Kidney epithelial cell (primary cell): ENCODE results near the gene JCAD. TPM values are rescaled to one million over a fixed set of nuclear protein-coding genes. Genes with fewer than 3 reads are reported as not detected.

Experiments
- DNase-seq: peaks from one replicate; pipeline ENCODE4 v3.0.0-alpha.2; 2010; ENCODE audit warnings: low read depth
- H3K27me3 ChIP-seq: 2 replicates; pipeline ENCODE4 v1.6.0; 2011; ENCODE audit warnings: low read length; ENCODE audit not compliant: control insufficient read depth, insufficient read depth
- H3K36me3 ChIP-seq: 2 replicates; pipeline ENCODE4 v1.5.1; 2011; ENCODE audit warnings: low read length; ENCODE audit not compliant: control insufficient read depth, insufficient read depth
- H3K4me3 ChIP-seq: 2 replicates; pipeline ENCODE4 v1.5.1; 2011; ENCODE audit warnings: low read depth, mild to moderate bottlenecking, control low read depth, low read length
- CTCF ChIP-seq: IDR thresholded peaks from 2 replicates; pipeline ENCODE4 v1.5.1; 2011; ENCODE audit warnings: mild to moderate bottlenecking, moderate library complexity, low read length, control low read depth, inconsistent platforms; ENCODE audit not compliant: insufficient read depth, poor library complexity, severe bottlenecking
- total RNA-seq: library from RNA; depleted of rRNA; stranded (reverse); fragments of >200 nt; gene quantifications from 2 replicates; pipeline ENCODE4 v1.2.3, GENCODE V29; 2015

JCAD gene
- total RNA-seq, 1 donor from 2014 or later: 1.7 TPM

- TF ChIP-seq CTCF: no peak
- H3K27me3 ChIP-seq: no peaks in the 10 kb centered on the region
- DNase-seq: no peak
Observed at GRCh38 chr10:30091136-30091535, 31.8 kb upstream of the JCAD start.

GRCh38 chr10:30088178-30088577 lies 28.8 kb upstream of the JCAD start:
- H3K4me3 ChIP-seq: no peak overlapping the region
- DNase-seq: no peak
- TF ChIP-seq CTCF: no peak
- no peaks in the 10 kb centered on the region for H3K27me3 ChIP-seq
- H3K36me3 ChIP-seq: no peaks in the 10 kb centered on the region

More at GRCh38 chr10:30091136-30091535, 31.8 kb upstream of the JCAD start:
- H3K36me3 ChIP-seq: no peaks in the 10 kb centered on the region
- H3K4me3 ChIP-seq: no peak overlapping the region

GRCh38 chr10:30083934-30084333 lies 24.5 kb upstream of the JCAD start:
- DNase-seq: no peak
- no peak for TF ChIP-seq CTCF
- H3K36me3 ChIP-seq: no peaks in the 10 kb centered on the region
- H3K27me3 ChIP-seq: no peaks in the 10 kb centered on the region
- no peak overlapping the region for H3K4me3 ChIP-seq

- no peak for TF ChIP-seq CTCF
- Histone ChIP-seq H3K4me3 (no peak overlapping the region), H3K36me3 (no peaks in the 10 kb centered on the region), H3K27me3 (no peaks in the 10 kb centered on the region)
- DNase-seq: no peak
Observed at GRCh38 chr10:30081182-30081581, 21.8 kb upstream of the JCAD start.

- no peak for DNase-seq
- Histone ChIP-seq H3K4me3 (no peak overlapping the region), H3K36me3 (no peaks in the 10 kb centered on the region), H3K27me3 (no peaks in the 10 kb centered on the region)
- no peak for TF ChIP-seq CTCF
Observed at GRCh38 chr10:30080161-30080560, 20.8 kb upstream of the JCAD start.

GRCh38 chr10:30079408-30079807 lies 20.0 kb upstream of the JCAD start:
- no peak for DNase-seq
- no peak for TF ChIP-seq CTCF
- H3K36me3 ChIP-seq: no peaks in the 10 kb centered on the region
- H3K4me3 ChIP-seq: no peak overlapping the region
- no peaks in the 10 kb centered on the region for H3K27me3 ChIP-seq
